ENCODE results near the gene VAV2. TPM values are rescaled to one million over a fixed set of nuclear protein-coding genes. Genes with fewer than 3 reads are reported as not detected.

Gene VAV2
- total RNA-seq, 1 donor from 2014 or later, result 12.7 TPM

GRCh38 chr9:133971121-133971951 lies 20.8 kb downstream of the VAV2 start:
- Histone ChIP-seq H3K27ac (no peak overlapping the region), H3K4me3 (no peak overlapping the region), H3K9me3 (no peaks in the 10 kb centered on the region), H3K4me1 (no peaks in the 10 kb centered on the region), H3K36me3 (no peaks in the 10 kb centered on the region), H3K27me3 (no peaks in the 10 kb centered on the region)
- no peak for TF ChIP-seq CTCF (IDR thresholded peaks at IDR 0.05)
- DNase-seq (ENCODE audit: low spot score in 2 of 2), result no peak
- intact Hi-C loops (cut with DNase I), result no loop called here

GRCh38 chr9:133970581-133971058 lies 21.5 kb downstream of the VAV2 start:
- H3K9me3 ChIP-seq, result no peaks in the 10 kb centered on the region
- H3K36me3 ChIP-seq, result no peaks in the 10 kb centered on the region
- H3K27ac ChIP-seq, result no peak overlapping the region
- H3K27me3 ChIP-seq, result no peaks in the 10 kb centered on the region
- intact Hi-C loops (cut with DNase I), result no loop called here
- no peaks in the 10 kb centered on the region for H3K4me1 ChIP-seq
- TF ChIP-seq CTCF (IDR thresholded peaks at IDR 0.05), result no peak
- no peak for DNase-seq (ENCODE audit: low spot score in 2 of 2)
- H3K4me3 ChIP-seq, result no peak overlapping the region

- intact Hi-C loops (cut with DNase I), result no loop called here
- no peak for DNase-seq (ENCODE audit: low spot score in 2 of 2)
- H3K4me3 ChIP-seq, result no peak overlapping the region
- no peak for TF ChIP-seq CTCF (IDR thresholded peaks at IDR 0.05)
- no peaks in the 10 kb centered on the region for H3K4me1 ChIP-seq
- H3K36me3 ChIP-seq, result no peaks in the 10 kb centered on the region
- H3K27me3 ChIP-seq, result no peaks in the 10 kb centered on the region
- no peaks in the 10 kb centered on the region for H3K9me3 ChIP-seq
- H3K27ac ChIP-seq, result no peak overlapping the region
Observed at GRCh38 chr9:133969681-133970580, 22.2 kb downstream of the VAV2 start.

- no peaks in the 10 kb centered on the region for H3K27me3 ChIP-seq
- no peak overlapping the region for H3K27ac ChIP-seq
- H3K4me3 ChIP-seq, result no peak overlapping the region
- intact Hi-C loops (cut with DNase I), result no loop called here
- H3K4me1 ChIP-seq, result no peaks in the 10 kb centered on the region
- no peak for TF ChIP-seq CTCF (IDR thresholded peaks at IDR 0.05)
- no peaks in the 10 kb centered on the region for H3K9me3 ChIP-seq
- H3K36me3 ChIP-seq, result no peaks in the 10 kb centered on the region
- no peak for DNase-seq (ENCODE audit: low spot score in 2 of 2)
Observed at GRCh38 chr9:133968966-133969617, 23.0 kb downstream of the VAV2 start.

- H3K27ac ChIP-seq, result no peak overlapping the region
- H3K9me3 ChIP-seq, result no peaks in the 10 kb centered on the region
- intact Hi-C loops (cut with DNase I), result no loop called here
- H3K4me1 ChIP-seq, result no peaks in the 10 kb centered on the region
- no peak overlapping the region for H3K4me3 ChIP-seq
- no peak for DNase-seq (ENCODE audit: low spot score in 2 of 2)
- H3K27me3 ChIP-seq, result no peaks in the 10 kb centered on the region
- no peak for TF ChIP-seq CTCF (IDR thresholded peaks at IDR 0.05)
- no peaks in the 10 kb centered on the region for H3K36me3 ChIP-seq
Observed at GRCh38 chr9:133968428-133968827, 23.7 kb downstream of the VAV2 start.
